Hepatocyte (in vitro differentiated cells): ENCODE measurements around the gene POLD4. TPM values are rescaled to one million over a fixed set of nuclear protein-coding genes. Genes with fewer than 3 reads are reported as not detected.
A peak's percentile ranks its signal among the peaks of the same experiment; 100 is the strongest.

Source experiments
- DNase-seq: peaks from one replicate; pipeline ENCODE4 v3.0.0-alpha.2; 2016; ENCODE audit warnings: low spot score
- H2AFZ ChIP-seq: fragments of 200-600 bp; sonication (generic); 2 replicates; pipeline ENCODE4 v1.6.0; 2016; ENCODE audit warnings: antibody characterized with exemption, mild to moderate bottlenecking
- H3K27ac ChIP-seq: fragments of 200-600 bp; sonication (generic); 2 replicates; pipeline ENCODE4 v1.5.1; 2016; ENCODE audit warnings: mild to moderate bottlenecking
- H3K27me3 ChIP-seq: fragments of 200-600 bp; sonication (generic); 2 replicates; pipeline ENCODE4 v1.6.1; 2016
- H3K36me3 ChIP-seq: fragments of 200-600 bp; sonication (generic); replicated peaks from 2 replicates; pipeline ENCODE4 v1.5.1; 2016; ENCODE audit warnings: low read depth; ENCODE audit not compliant: insufficient read depth
- H3K4me1 ChIP-seq: fragments of 200-600 bp; sonication (generic); 2 replicates; pipeline ENCODE4 v1.5.1; 2016; ENCODE audit warnings: mild to moderate bottlenecking, moderate library complexity; ENCODE audit not compliant: insufficient read depth
- H3K4me2 ChIP-seq: fragments of 200-600 bp; sonication (generic); 2 replicates; pipeline ENCODE4 v1.6.0; 2016
- H3K4me3 ChIP-seq: fragments of 200-600 bp; sonication (generic); 2 replicates; pipeline ENCODE4 v1.5.1; 2016; ENCODE audit warnings: mild to moderate bottlenecking
- H3K79me2 ChIP-seq: fragments of 200-600 bp; sonication (generic); 2 replicates; pipeline ENCODE4 v1.6.0; 2017; ENCODE audit warnings: mild to moderate bottlenecking
- H3K9me2 ChIP-seq: fragments of 200-600 bp; sonication (generic); replicated peaks from 2 replicates; pipeline ENCODE4 v1.6.0; 2017; ENCODE audit warnings: mild to moderate bottlenecking; ENCODE audit not compliant: insufficient read depth
- H3K9me3 ChIP-seq: fragments of 200-600 bp; sonication (generic); 2 replicates; pipeline ENCODE4 v1.5.1; 2016; ENCODE audit warnings: low read depth, mild to moderate bottlenecking
- H4K20me1 ChIP-seq: fragments of 200-600 bp; sonication (generic); 2 replicates; pipeline ENCODE4 v1.6.0; 2016; ENCODE audit warnings: mild to moderate bottlenecking; ENCODE audit not compliant: insufficient read depth, poor library complexity, severe bottlenecking
- EZH2 ChIP-seq: fragments of 200-600 bp; sonication (generic); IDR thresholded peaks from 2 replicates; pipeline ENCODE4 v1.6.1; 2016; ENCODE audit warnings: antibody characterized with exemption, mild to moderate bottlenecking, borderline replicate concordance
- EZH2phosphoT487 ChIP-seq: fragments of 200-600 bp; sonication (generic); IDR thresholded peaks from one replicate; pipeline ENCODE4 v1.6.1; 2018; ENCODE audit warnings: antibody characterized with exemption, mild to moderate bottlenecking, low read depth, moderate library complexity; ENCODE audit not compliant: unreplicated experiment, severe bottlenecking
- WGBS: methylation state at CpG from one replicate; pipeline ENCODE4 v1.1.6; 2016; ENCODE audit warnings: low lambda C conversion rate; ENCODE audit errors: missing lambda C conversion rate; 5-methylcytosine and 5-hydroxymethylcytosine counted together
- polyA plus RNA-seq: library from polyadenylated mRNA; unstranded; fragments of >200 nt; fragmentation: Nextera tagmentation; extraction: Ambion mirVana; gene quantifications from 2 replicates; pipeline ENCODE4 v1.2.1, GENCODE V29; 2016
- total RNA-seq: library from RNA; depleted of rRNA; stranded (reverse); fragments of >200 nt; gene quantifications from 2 replicates; pipeline ENCODE4 v1.2.3, GENCODE V29; 2014
- TF ChIP-seq, protein P1 (sequence below): fragments of 200-600 bp; sonication (generic); IDR thresholded peaks from 2 replicates; pipeline ENCODE4 v1.5.1; 2016; ENCODE audit warnings: antibody characterized with exemption, mild to moderate bottlenecking; ENCODE audit not compliant: poor library complexity

The POLD4 gene
- total and polyA plus RNA-seq, 2 experiments from 2014 or later = 74.4 to 97.4 TPM

GRCh38 chr11:67311556-67312082, 41.7 kb downstream of the POLD4 start:
- Histone ChIP-seq H2AFZ (no peak overlapping the region), H3K9me3 (no peaks in the 10 kb centered on the region), H3K4me2 (no peak overlapping the region), H3K36me3 (no peaks in the 10 kb centered on the region), H3K27ac (peak overlapping the region; percentile 76), H4K20me1 (no peaks in the 10 kb centered on the region), H3K4me1 (peaks cover 3% of the 10 kb centered on the region), H3K9me2 (no peaks in the 10 kb centered on the region), H3K79me2 (no peaks in the 10 kb centered on the region), H3K27me3 (no peaks in the 10 kb centered on the region), H3K4me3 (no peak overlapping the region)
- DNase-seq = no peak
- 86% methylated on average over 12 of the region's 15 CpGs for WGBS
- TF ChIP-seq, protein P1, sequence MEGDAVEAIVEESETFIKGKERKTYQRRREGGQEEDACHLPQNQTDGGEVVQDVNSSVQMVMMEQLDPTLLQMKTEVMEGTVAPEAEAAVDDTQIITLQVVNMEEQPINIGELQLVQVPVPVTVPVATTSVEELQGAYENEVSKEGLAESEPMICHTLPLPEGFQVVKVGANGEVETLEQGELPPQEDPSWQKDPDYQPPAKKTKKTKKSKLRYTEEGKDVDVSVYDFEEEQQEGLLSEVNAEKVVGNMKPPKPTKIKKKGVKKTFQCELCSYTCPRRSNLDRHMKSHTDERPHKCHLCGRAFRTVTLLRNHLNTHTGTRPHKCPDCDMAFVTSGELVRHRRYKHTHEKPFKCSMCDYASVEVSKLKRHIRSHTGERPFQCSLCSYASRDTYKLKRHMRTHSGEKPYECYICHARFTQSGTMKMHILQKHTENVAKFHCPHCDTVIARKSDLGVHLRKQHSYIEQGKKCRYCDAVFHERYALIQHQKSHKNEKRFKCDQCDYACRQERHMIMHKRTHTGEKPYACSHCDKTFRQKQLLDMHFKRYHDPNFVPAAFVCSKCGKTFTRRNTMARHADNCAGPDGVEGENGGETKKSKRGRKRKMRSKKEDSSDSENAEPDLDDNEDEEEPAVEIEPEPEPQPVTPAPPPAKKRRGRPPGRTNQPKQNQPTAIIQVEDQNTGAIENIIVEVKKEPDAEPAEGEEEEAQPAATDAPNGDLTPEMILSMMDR = no peak
- no peak for TF ChIP-seq EZH2
- no peak for TF ChIP-seq EZH2phosphoT487

- TF ChIP-seq EZH2 (no peak), EZH2phosphoT487 (no peak)
- TF ChIP-seq, protein P1 = no peak
- no peaks in the 10 kb centered on the region for H3K4me1 ChIP-seq
- no peaks in the 10 kb centered on the region for H3K79me2 ChIP-seq
- H3K4me3 ChIP-seq = no peak overlapping the region
- no peaks in the 10 kb centered on the region for H3K36me3 ChIP-seq
- 90% methylated on average over 18 of the region's 18 CpGs for WGBS
- no peak overlapping the region for H2AFZ ChIP-seq
- H3K27ac ChIP-seq = no peak overlapping the region
- H3K4me2 ChIP-seq = no peak overlapping the region
- no peaks in the 10 kb centered on the region for H3K27me3 ChIP-seq
- no peaks in the 10 kb centered on the region for H3K9me2 ChIP-seq
- H4K20me1 ChIP-seq = no peaks in the 10 kb centered on the region
- H3K9me3 ChIP-seq = no peaks in the 10 kb centered on the region
- no peak for DNase-seq
Measured at GRCh38 chr11:67311051-67311555, 42.2 kb downstream of the POLD4 start.

DNA sequence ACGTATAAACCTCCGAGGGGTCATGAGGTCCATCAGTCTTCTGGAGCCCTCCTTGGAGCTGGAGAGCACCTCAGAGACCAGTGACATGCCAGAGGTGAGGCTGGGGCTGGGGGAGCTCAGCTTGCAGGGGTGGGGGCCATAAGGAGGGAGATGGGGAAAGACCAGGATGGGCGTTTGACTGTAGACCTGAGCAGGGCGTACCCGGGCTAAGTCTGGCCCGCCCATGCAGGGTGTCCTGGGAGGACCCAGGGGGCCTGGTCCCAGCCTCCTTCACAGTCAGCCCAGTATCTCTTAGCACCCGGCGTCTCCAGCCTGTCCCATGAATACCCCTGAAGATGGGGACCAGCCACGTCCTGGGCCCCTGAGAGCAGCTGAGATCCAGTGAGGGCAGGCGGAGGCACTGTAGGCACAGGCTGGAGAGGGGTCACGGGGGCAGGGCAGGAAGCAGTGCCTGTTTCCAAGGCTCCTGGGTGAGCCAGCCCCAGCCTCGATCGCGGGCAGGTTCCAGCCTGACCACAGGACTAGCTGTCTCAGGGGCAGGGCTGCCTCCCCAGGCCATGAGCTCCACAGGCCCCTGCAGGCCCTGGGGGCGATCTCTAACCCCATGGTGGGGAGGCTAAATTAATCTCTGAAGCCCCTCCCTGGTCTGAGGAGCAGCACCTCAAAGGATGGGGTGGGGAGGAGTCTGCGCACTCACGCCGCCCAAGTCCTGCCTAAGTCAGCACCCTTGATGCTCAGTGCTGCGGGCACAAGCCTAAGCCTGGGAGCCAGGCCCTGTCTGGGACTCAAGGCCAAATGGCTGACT, 42.9 kb downstream of the POLD4 start:
- Histone ChIP-seq H3K4me2 (no peak overlapping the region), H3K27me3 (no peaks in the 10 kb centered on the region), H3K9me3 (no peaks in the 10 kb centered on the region), H3K4me1 (no peaks in the 10 kb centered on the region), H3K9me2 (no peaks in the 10 kb centered on the region), H3K27ac (no peak overlapping the region), H3K4me3 (no peak overlapping the region), H4K20me1 (no peaks in the 10 kb centered on the region), H3K36me3 (no peaks in the 10 kb centered on the region), H3K79me2 (no peaks in the 10 kb centered on the region), H2AFZ (no peak overlapping the region)
- WGBS = 94% methylated on average over 16 of the region's 19 CpGs
- TF ChIP-seq EZH2phosphoT487 = no peak
- TF ChIP-seq, protein P1 = no peak
- TF ChIP-seq EZH2 = no peak
- no peak for DNase-seq
